Heart right ventricle (tissue), 16 donors: ENCODE data around the gene DMRTC1B. TPM values are rescaled to one million over a fixed set of nuclear protein-coding genes. Genes with fewer than 3 reads are reported as not detected.
"Not testable (repeated sequence)": the region's sequence is repeated elsewhere in the genome, so short reads cannot be mapped to it uniquely, and the experiment has no call there.

Experiments used
- ATAC-seq, 8 donors: fragments of 200-7000 bp; cut with Tn5 transposase; one replicate each; pipeline ENCODE4 v1.9.1; 2020; ENCODE audit warnings: mild to moderate bottlenecking in 8 of 8, moderate library complexity in 8 of 8, moderate number of reproducible peaks in 1 of 8
- DNase-seq, 2 donors: peaks; one replicate each; pipeline ENCODE4 v3.0.0-alpha.2; 2020
- H3K27ac ChIP-seq, 10 donors: fragments of 200-600 bp; sonication (generic) in 2 of 10; one replicate each; pipeline versions ENCODE4 v1.5.0 to v1.8.0; 2020 to 2022; ENCODE audit warnings: mild to moderate bottlenecking in 3 of 10
- H3K27me3 ChIP-seq, 7 donors: fragments of 200-600 bp; one replicate each; pipeline ENCODE4 v1.8.0; 2021 to 2022; ENCODE audit warnings: mild to moderate bottlenecking in 2 of 7
- H3K36me3 ChIP-seq, 9 donors: fragments of 200-600 bp; sonication (generic) in 1 of 9; one replicate each; pipeline versions ENCODE4 v1.5.0 to v1.8.0; 2020 to 2022; ENCODE audit warnings: mild to moderate bottlenecking in 2 of 9
- H3K4me1 ChIP-seq, 9 donors: fragments of 200-600 bp; sonication (generic) in 1 of 9; one replicate each; pipeline versions ENCODE4 v1.5.0 to v1.8.0; 2020 to 2022; ENCODE audit warnings: mild to moderate bottlenecking in 4 of 9
- H3K4me3 ChIP-seq, 10 donors: fragments of 200-600 bp; sonication (generic) in 2 of 10; one replicate each; pipeline versions ENCODE4 v1.5.0 to v1.8.0; 2020 to 2022; ENCODE audit warnings: mild to moderate bottlenecking in 7 of 10, moderate library complexity in 2 of 10
- H3K9me3 ChIP-seq, 11 donors: fragments of 200-600 bp in 10 of 11; sonication (generic) in 2 of 11; one replicate each; pipeline versions ENCODE4 v1.5.0 to v1.8.0; 2013 to 2022; ENCODE audit warnings: mild to moderate bottlenecking in 2 of 11, control low read depth in 1 of 11, moderate library complexity in 1 of 11
- WGBS, 2 donors: extraction: QIAGEN DNeasy Blood & Tissue Kit; methylation state at CpG; one replicate each; pipeline ENCODE4 v1.1.7; 2013; ENCODE audit warnings: inconsistent platforms in 1 of 2; 5-methylcytosine and 5-hydroxymethylcytosine counted together
- intact Hi-C, 10 donors: fragments of 100-400 bp; cut with DNase I; formaldehyde crosslinking; loops; one replicate each; pipeline versions ENCODE4 v1.11.1 to v1.14.2; 2022
- polyA plus RNA-seq, 2 donors: library from polyadenylated mRNA; stranded (reverse); fragments of 200-250 nt; gene quantifications; one replicate each; pipeline ENCODE4 v1.2.3, GENCODE V29; 2013
- total RNA-seq, 10 donors: library from RNA; stranded (reverse); fragmentation: NEBNext Ultra II Directional in 3 of 10; extraction: Animal tissue kit (Norgen Biotek cat#: 25700) in 3 of 10; gene quantifications; one replicate each; pipeline versions ENCODE4 v1.2.1 to v1.2.4, GENCODE V29; 2021 to 2023
- donor health status: Arrhythmogenic right ventricular cardiomyopathy.
- donor health status: ischemic (EF 13 %, LVEDD 7.1; RV severe dilation, severe dysfunction).
- donor health status: healthy with polysubstance abuse.
- donor health status: DM: no; HTN: yes; CAD: no.
- donor health status: DM: no; HTN: no; CAD: no.
- donor health status: ischemic (EF 25% LVEDD 6.9; RV normal size, moderate dysfunction).
- donor health status: ischemic (EF 25% LVEDD 5.7; RV mildly dilated, moderate dysfunction).
- donor health status: healthy.
- donor health status: DM: yes; HTN: yes; CAD: no.
- donor health status: Ischemic cardiomyopathy.
- donor health status: ischemic (EF 35%, LVEDD 5.7; RV mildly dilated, moderate dysfunction).
- donor health status: nonischemic (EF 11% LVEDD 7.7; RV severe dilation, severe dysfunction).
- donor health status: DM: yes; HTN: yes; CAD: no.
- donor health status: PGD.
- donor health status: ischemic (EF 29% LVEDD 5.4; RV normal size, mild dysfunction).
- donor health status: nonischemic (EF 23%, LVEDD 6.1; RV moderate dilation, normal function).

The DMRTC1B gene
- total and polyA plus RNA-seq, 12 donors: not detected

GRCh38 chrX:72783365-72783936, 6.8 kb downstream of the DMRTC1B start:
- H3K4me3 ChIP-seq, H3K27ac ChIP-seq, H3K27me3 ChIP-seq, ATAC-seq, H3K9me3 ChIP-seq, H3K4me1 ChIP-seq, H3K36me3 ChIP-seq, DNase-seq, intact Hi-C loops: not testable (repeated sequence)
- no CpG with 5 or more reads among the region's 8 CpGs for WGBS, 2 donors

- H3K4me3 ChIP-seq, H3K27me3 ChIP-seq, intact Hi-C loops, H3K36me3 ChIP-seq, H3K9me3 ChIP-seq, ATAC-seq, H3K4me1 ChIP-seq, H3K27ac ChIP-seq, DNase-seq: not testable (repeated sequence)
- WGBS, 2 donors: no CpG with 5 or more reads among the region's 6 CpGs
Observed at GRCh38 chrX:72783964-72784363, 7.3 kb downstream of the DMRTC1B start.

GRCh38 chrX:72788142-72788541, 11.5 kb downstream of the DMRTC1B start:
- H3K4me1 ChIP-seq, DNase-seq, H3K36me3 ChIP-seq, intact Hi-C loops, H3K27ac ChIP-seq, ATAC-seq, H3K27me3 ChIP-seq, H3K4me3 ChIP-seq, H3K9me3 ChIP-seq: not testable (repeated sequence)
- WGBS, 2 donors: no CpG with 5 or more reads among the region's 1 CpG

GRCh38 chrX:72790390-72790789, 13.7 kb downstream of the DMRTC1B start:
- H3K9me3 ChIP-seq, H3K27me3 ChIP-seq, H3K4me1 ChIP-seq, DNase-seq, H3K36me3 ChIP-seq, intact Hi-C loops, H3K27ac ChIP-seq, H3K4me3 ChIP-seq: not testable (repeated sequence)
- peak in 1 of 8 donors; percentile 47 for ATAC-seq
- WGBS, 2 donors: 90 to 100% methylated on average over 1 of the region's 3 CpGs

- not testable (repeated sequence) for H3K4me3 ChIP-seq
Observed at GRCh38 chrX:72808110-72808509, 31.4 kb downstream of the DMRTC1B start, which contains the start of gene FAM236D. TSS of gene FAM236D (minus strand) at chrX:72808210. CDS start at chrX:72808110, 100 bp downstream.

GRCh38 chrX:72830701-72831100, 54.0 kb downstream of the DMRTC1B start:
- H3K4me3 ChIP-seq, H3K27ac ChIP-seq, ATAC-seq, H3K36me3 ChIP-seq, DNase-seq, H3K27me3 ChIP-seq, H3K9me3 ChIP-seq, intact Hi-C loops, H3K4me1 ChIP-seq: not testable (repeated sequence)
- no CpG with 5 or more reads among the region's 13 CpGs for WGBS, 2 donors

More at GRCh38 chrX:72808110-72808509, 31.4 kb downstream of the DMRTC1B start, which contains the start of gene FAM236D:
- intact Hi-C loops, H3K9me3 ChIP-seq, ATAC-seq, DNase-seq, H3K4me1 ChIP-seq, H3K27me3 ChIP-seq, H3K27ac ChIP-seq, H3K36me3 ChIP-seq: not testable (repeated sequence)
- no CpG with 5 or more reads among the region's 13 CpGs for WGBS, 2 donors

GRCh38 chrX:72837532-72837931, 60.8 kb downstream of the DMRTC1B start:
- H3K27ac ChIP-seq, DNase-seq, intact Hi-C loops, H3K27me3 ChIP-seq, H3K9me3 ChIP-seq, H3K4me3 ChIP-seq, H3K36me3 ChIP-seq, H3K4me1 ChIP-seq, ATAC-seq: not testable (repeated sequence)
- no CpG with 5 or more reads among the region's 2 CpGs for WGBS, 2 donors

GRCh38 chrX:72882898-72883297, 106.2 kb downstream of the DMRTC1B start:
- H3K27me3 ChIP-seq, H3K9me3 ChIP-seq, H3K27ac ChIP-seq, intact Hi-C loops, H3K4me1 ChIP-seq, ATAC-seq, DNase-seq, H3K4me3 ChIP-seq, H3K36me3 ChIP-seq: not testable (repeated sequence)
- no CpG with 5 or more reads among the region's 2 CpGs for WGBS, 2 donors

- H3K36me3 ChIP-seq, H3K4me1 ChIP-seq, H3K4me3 ChIP-seq, ATAC-seq, H3K27me3 ChIP-seq, intact Hi-C loops, H3K9me3 ChIP-seq, DNase-seq, H3K27ac ChIP-seq: not testable (repeated sequence)
- no CpG with 5 or more reads among the region's 14 CpGs for WGBS, 2 donors
Observed at GRCh38 chrX:72889740-72890139, 113.0 kb downstream of the DMRTC1B start.

Other genes with a start within 250 kb of the DMRTC1B start
- 10 to 100 TPM; 15.9 to 23.1 (median 19.5) TPM for gene HDAC8, start 204.0 kb upstream of the DMRTC1B start, total RNA-seq
- gene HDAC8, start 204.0 kb upstream of the DMRTC1B start, polyA plus RNA-seq: 10 to 100 TPM; 17.7 to 48.1 TPM
- gene PHKA1, start 62.6 kb upstream of the DMRTC1B start, total RNA-seq: 10 to 100 TPM; 11.0 to 26.2 (median 15.6) TPM
- gene PHKA1, start 62.6 kb upstream of the DMRTC1B start, polyA plus RNA-seq: 1 to 10 TPM; 2.6 to 5.0 TPM
- gene FAM236B, start 5.8 kb downstream of the DMRTC1B start, total RNA-seq: not detected
- gene FAM236B, start 5.8 kb downstream of the DMRTC1B start, polyA plus RNA-seq: not detected
- not detected for gene FAM236D, start 31.3 kb downstream of the DMRTC1B start, total RNA-seq
- gene FAM236D, start 31.3 kb downstream of the DMRTC1B start, polyA plus RNA-seq: not detected
- not detected for gene FAM236C, start 135.7 kb downstream of the DMRTC1B start, total RNA-seq
- gene FAM236C, start 135.7 kb downstream of the DMRTC1B start, polyA plus RNA-seq: not detected
- gene FAM236A, start 161.3 kb downstream of the DMRTC1B start, total RNA-seq: not detected
- gene FAM236A, start 161.3 kb downstream of the DMRTC1B start, polyA plus RNA-seq: not detected
- gene DMRTC1, start 166.9 kb downstream of the DMRTC1B start, total RNA-seq: not detected
- gene DMRTC1, start 166.9 kb downstream of the DMRTC1B start, polyA plus RNA-seq: not detected
- not detected for gene PABPC1L2B, start 226.0 kb downstream of the DMRTC1B start, total RNA-seq
- gene PABPC1L2B, start 226.0 kb downstream of the DMRTC1B start, polyA plus RNA-seq: not detected